CD4-positive, alpha-beta T cell treated with Interleukin-15 for 4 hours (primary cell): ENCODE results near the gene PNLDC1.
"Not testable (repeated sequence)": the region's sequence is repeated elsewhere in the genome, so short reads cannot be mapped to it uniquely, and the experiment has no call there.

Experiments used
- DNase-seq: peaks from one replicate; pipeline ENCODE4 v3.0.0-alpha.2; 2020; ENCODE audit warnings: low spot score

Gene PNLDC1

DNA sequence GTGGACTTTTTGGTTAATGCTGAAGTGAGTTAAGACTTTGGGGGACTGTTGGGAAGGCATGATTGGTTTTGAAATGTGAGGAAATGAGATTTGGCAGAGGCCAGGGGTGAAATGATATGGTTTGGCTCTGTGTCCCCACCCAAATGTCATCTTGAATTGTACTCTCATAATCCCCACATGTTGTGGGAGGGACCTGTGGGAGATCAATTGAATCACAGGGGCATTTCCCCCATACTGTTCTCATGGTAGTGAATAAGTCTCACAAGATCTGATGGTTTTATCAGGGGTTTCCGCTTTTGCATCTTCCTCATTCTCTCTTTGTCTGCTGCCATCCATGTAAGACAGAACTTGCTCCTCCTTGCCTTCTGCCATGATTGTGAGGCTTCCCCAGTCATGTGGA is 49.8 kb downstream of the PNLDC1 start:
- not testable (repeated sequence) for DNase-seq

DNA sequence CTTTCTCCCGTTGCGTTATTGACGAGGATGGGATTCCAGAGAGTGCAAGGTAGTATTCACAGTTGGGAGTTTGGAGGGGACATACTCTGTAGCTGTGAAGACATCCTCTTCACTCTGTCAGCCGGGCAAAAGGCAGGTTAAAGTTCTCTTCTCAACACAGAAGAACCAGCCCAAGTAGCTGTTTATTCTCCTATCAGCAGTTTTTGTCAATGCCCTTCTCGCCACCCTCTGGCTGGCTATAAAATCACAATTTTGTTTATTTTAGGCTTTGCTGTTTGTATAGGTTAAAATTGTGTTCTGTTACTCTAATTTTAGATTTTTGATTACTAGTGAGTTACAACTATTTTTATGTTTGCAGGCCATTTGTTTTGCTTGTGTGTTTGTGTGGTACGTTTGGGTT is 52.8 kb downstream of the PNLDC1 start:
- peak; percentile 19 for DNase-seq

DNA sequence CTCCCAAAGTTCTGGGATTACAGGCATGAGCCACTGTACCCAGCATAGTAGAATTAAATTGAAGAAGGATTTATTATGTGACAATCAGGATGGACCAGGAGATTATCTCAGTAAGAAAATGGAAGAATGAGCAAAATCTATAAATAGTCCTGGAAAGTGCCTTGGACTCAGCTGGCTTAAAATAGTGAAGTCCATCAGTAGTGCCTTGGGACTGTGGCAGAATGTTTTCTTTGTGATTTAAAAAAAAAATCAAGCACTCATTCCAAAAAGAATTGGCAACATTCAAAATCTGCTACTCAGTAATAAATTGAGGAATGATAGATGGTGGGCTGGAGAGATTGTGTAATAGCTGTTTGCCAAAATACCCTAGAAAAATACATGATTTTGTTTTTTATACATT is 53.7 kb downstream of the PNLDC1 start:
- no peak for DNase-seq

DNA sequence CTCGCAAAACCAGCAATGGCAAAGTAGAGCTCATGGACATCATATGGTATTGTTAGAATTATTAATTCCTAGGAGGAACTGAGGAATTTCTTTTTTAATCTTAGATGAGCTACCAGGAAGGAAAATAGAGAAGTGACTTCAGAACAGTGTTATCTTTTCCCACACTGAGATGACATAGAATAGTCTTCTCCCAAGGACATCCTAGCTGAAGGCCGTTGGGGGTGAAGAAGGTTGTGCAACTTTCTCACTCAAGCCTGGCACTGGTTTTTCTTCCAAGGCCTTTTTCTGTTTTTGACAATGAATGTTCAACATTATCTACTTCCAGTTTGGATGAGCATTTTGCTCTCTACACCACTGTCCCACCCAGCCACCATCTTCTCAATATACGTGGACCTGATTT is 54.9 kb downstream of the PNLDC1 start:
- DNase-seq = no peak

DNA sequence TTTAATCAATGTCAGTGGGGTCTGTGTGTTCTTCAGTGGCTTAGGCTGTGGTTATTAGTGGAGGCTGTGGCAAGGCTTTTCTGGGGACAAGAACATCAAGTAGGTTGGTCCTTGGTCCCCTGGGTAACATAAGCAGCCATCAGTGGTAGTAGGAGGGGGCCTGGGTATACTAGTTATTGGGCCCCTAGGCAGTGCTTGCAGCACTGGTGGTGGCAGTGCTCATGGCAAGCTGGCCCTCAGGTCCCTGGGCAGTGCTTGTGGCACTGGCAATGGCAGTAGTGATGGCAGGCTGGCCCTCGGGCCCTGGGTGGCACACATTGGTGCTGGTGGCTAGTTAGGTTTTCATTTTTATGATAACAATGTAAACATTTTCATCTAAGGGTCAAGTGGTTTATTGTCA is 58.2 kb downstream of the PNLDC1 start:
- DNase-seq = no peak

DNA sequence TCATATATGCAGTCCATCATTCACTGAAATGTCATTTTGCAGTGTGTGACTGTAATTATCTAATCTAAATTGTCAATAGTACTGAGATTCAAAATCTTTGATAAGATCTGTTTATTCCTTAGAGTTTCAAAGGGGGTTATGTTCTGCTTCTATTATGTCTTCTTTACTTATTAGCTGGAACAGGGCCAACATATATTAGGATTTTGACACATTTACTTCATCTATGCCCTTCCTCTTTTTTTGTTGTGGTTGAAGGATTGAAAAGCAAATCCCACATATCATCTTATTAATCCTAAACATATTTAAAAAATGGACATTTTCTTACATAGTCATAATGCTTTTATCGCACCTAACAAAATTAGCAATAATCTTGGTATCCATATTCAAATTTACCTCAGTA is 60.4 kb downstream of the PNLDC1 start:
- DNase-seq = no peak

DNA sequence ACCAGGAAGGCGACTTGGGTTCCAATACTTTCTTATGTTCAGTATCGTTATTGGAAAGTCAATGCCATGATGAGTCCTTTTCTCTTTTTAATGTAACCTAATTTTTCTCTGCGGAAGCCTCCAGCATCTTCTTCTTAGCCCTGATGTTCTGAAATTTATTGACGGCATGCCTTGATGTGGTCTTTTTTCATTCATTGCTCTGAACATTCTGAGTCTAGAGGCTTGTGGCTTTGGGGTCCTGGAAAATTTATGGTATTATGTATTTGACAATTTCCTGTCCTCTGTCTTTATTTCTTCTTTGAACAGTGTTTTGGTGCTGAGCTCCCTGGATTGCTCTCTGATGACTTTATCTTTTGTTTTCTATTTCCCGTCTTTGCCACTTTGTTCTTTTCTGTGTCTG is 62.0 kb downstream of the PNLDC1 start:
- no peak for DNase-seq

DNA sequence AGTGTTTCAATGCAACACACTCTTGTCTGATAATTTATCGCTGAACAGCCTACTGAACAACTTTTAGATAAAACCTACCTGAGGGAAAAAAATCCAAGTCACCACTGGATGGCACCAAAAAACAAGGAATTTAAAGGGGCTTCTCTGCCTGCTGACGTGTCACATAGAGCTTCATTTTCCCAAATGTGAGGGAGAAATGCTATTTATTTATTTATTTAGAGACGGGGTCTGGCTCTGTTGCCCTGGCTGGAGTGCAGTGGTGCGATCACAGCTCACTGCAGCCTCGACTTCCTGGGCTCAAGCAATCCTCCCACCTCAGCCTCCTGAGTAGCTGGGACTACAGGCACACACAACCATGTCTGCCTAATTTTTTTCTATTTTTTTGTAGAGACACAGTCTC is 63.3 kb downstream of the PNLDC1 start:
- peak; percentile 45 for DNase-seq

DNA sequence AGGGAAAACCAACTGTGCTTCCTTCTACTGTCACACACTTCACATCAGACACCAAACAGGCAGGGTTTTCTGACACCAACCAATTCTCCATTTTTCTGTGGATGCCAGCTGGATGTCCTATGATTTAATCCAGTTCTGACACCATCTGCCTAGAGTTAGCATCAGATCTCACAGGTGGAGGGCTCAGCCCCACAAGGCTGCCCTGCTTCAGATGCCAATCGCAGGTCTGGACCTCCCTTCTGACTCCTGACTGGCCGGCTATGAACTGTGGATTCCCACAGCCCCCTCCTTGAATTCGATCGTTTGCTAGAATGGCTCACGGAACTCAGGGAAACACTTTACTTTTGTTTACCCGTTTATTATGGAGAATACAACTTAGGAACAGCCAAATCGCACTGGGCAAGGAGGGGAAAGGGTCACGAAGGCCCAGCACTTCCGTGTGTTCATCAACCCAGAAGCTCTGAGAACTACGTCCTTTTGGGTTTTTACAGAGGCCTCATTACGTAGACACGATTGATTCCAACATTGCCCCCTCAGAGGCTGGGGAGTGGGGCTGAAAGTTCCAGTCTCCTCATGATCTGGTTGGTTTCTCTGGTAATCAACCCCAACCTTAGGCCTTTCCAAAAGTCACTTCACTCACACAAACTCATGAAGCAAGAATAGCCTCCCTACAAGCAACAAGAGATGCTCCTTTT is 65.3 kb downstream of the PNLDC1 start:
- no peak for DNase-seq

DNA sequence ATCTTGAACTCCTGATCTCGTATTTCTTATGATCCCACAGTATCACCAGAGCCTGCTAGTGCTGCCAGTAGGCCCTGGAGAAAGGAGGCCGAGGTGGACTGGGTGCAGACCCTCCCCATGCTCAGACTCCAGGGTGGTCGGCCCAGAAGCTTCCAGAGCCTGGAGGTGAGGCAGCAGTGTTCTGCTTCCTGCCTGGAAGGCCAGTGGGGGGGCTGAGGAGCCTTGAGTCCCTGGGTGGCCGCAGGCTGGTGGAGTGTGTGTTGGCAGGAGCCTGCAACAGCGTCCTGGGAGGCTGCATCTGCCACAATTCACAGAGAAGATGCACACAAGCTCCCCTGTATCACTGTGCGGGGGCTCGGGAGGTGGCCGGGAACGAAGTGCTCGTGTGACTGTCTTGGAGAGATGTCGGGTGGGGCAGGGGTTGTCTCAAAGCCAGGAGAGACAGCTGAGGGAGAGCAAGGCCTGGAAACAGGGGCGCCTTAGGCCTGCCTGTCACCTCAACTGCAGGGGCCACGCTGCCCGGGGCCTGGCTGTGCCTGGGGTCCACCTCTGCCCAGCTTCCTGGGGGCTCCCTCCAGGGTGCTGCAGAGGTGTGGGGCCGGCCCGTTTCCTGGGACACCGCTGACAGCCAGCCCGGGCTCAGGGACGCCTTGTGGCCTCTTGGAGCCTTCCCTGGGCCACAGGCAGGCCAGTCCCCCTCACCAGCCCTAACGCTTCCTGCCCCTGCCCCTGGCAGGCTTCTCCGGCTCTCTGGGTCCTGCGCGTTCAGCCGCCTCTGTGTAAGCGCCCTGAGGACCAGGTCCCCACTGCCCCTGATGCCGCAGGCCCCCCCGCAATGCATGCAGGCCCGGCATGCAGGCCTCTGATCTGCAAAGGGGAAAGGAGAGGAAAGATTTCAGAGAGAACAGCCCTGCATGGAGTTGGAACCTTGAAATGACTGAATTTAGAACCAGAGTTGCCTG is 66.5 kb downstream of the PNLDC1 start:
- DNase-seq = no peak
